ENCODE data around the gene KCNN3. TPM values are rescaled to one million over a fixed set of nuclear protein-coding genes. Genes with fewer than 3 reads are reported as not detected.

Gene KCNN3
- total RNA-seq, 6 donors from 2014 or later: 2.7 to 6.6 (median 3.7) TPM

- H3K4me1 ChIP-seq: peaks cover 0 to 12% (median 0%) of the 10 kb centered on the region in 4 donors
- ATAC-seq (ENCODE audit: low FRiP score in 2 of 2): no peak
Measured at GRCh38 chr1:154719586-154720327, 150.3 kb downstream of the KCNN3 start.

GRCh38 chr1:154718566-154718965 is 151.5 kb downstream of the KCNN3 start:
- Histone ChIP-seq H3K27me3 (no peaks in the 10 kb centered on the region), H3K36me3 (no peaks in the 10 kb centered on the region), H3K4me1 (peaks cover 0 to 13% (median 0%) of the 10 kb centered on the region in 4 donors), H3K4me3 (no peak overlapping the region), H3K9me3 (no peaks in the 10 kb centered on the region), H3K27ac (no peak overlapping the region)
- TF ChIP-seq CTCF (IDR thresholded peaks at IDR 0.05) (no peak), POLR2AphosphoS5 (IDR thresholded peaks at IDR 0.05) (no peak), EP300 (IDR thresholded peaks at IDR 0.05) (no peak), POLR2A (IDR thresholded peaks at IDR 0.05) (no peak)
- DNase-seq (no peak), ATAC-seq (ENCODE audit: low FRiP score in 2 of 2) (no peak)
- WGBS, 2 donors: 98 to 99% methylated on average over 6 of the region's 6 CpGs

More at GRCh38 chr1:154719586-154720327, 150.3 kb downstream of the KCNN3 start:
- no peak for DNase-seq
- WGBS, 2 donors: 82 to 89% methylated on average over 7 to 8 of the region's 8 CpGs
- H3K9me3 ChIP-seq: no peaks in the 10 kb centered on the region
- no peak overlapping the region for H3K4me3 ChIP-seq
- no peak for TF ChIP-seq EP300 (IDR thresholded peaks at IDR 0.05)
- TF ChIP-seq POLR2AphosphoS5 (IDR thresholded peaks at IDR 0.05): no peak
- TF ChIP-seq CTCF (IDR thresholded peaks at IDR 0.05): no peak
- no peak for TF ChIP-seq POLR2A (IDR thresholded peaks at IDR 0.05)
- no peak overlapping the region for H3K27ac ChIP-seq
- no peaks in the 10 kb centered on the region for H3K27me3 ChIP-seq
- no peaks in the 10 kb centered on the region for H3K36me3 ChIP-seq

DNA sequence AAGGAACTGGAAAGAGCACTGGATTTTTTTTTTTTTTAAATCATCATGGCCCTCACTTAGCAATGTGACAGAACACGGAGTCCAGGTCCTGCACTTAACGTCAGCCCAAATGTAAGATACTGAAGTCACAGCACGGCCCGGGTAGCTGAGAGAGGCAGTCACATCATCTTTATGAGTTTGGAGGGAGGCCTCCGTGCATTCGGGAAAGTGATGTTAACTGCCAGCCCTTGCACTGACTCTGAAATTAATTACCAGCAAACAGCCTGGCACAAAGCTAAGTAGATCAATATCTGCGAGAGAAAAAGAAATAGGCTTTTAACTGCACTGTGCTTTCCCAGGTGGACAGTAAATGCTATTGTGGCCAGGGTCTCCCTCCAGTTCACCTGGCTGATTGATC is 152.6 kb downstream of the KCNN3 start:
- H3K36me3 ChIP-seq: no peaks in the 10 kb centered on the region
- no peak for TF ChIP-seq EP300 (IDR thresholded peaks at IDR 0.05)
- no peak for TF ChIP-seq POLR2A (IDR thresholded peaks at IDR 0.05)
- TF ChIP-seq CTCF (IDR thresholded peaks at IDR 0.05): no peak
- no peak for TF ChIP-seq POLR2AphosphoS5 (IDR thresholded peaks at IDR 0.05)
- 87% methylated on average over 7 of the region's 7 CpGs for WGBS, 2 donors
- no peaks in the 10 kb centered on the region for H3K27me3 ChIP-seq
- H3K27ac ChIP-seq: no peak overlapping the region
- no peaks in the 10 kb centered on the region for H3K9me3 ChIP-seq
- H3K4me1 ChIP-seq: peaks cover 0 to 13% (median 0%) of the 10 kb centered on the region in 4 donors
- no peak overlapping the region for H3K4me3 ChIP-seq
- DNase-seq (no peak), ATAC-seq (ENCODE audit: low FRiP score in 2 of 2) (no peak)

- DNase-seq (no peak), ATAC-seq (ENCODE audit: low FRiP score in 2 of 2) (no peak)
- H3K4me1 ChIP-seq: peaks cover 0 to 13% (median 0%) of the 10 kb centered on the region in 4 donors
- no peak overlapping the region for H3K4me3 ChIP-seq
- TF ChIP-seq EP300 (IDR thresholded peaks at IDR 0.05) (no peak), CTCF (IDR thresholded peaks at IDR 0.05) (no peak), POLR2A (IDR thresholded peaks at IDR 0.05) (no peak), POLR2AphosphoS5 (IDR thresholded peaks at IDR 0.05) (no peak)
- H3K36me3 ChIP-seq: no peaks in the 10 kb centered on the region
- no peaks in the 10 kb centered on the region for H3K9me3 ChIP-seq
- no peaks in the 10 kb centered on the region for H3K27me3 ChIP-seq
- WGBS, 2 donors: 76 to 77% methylated on average over 6 of the region's 6 CpGs
- H3K27ac ChIP-seq: no peak overlapping the region
Measured at GRCh38 chr1:154716614-154717527, 153.2 kb downstream of the KCNN3 start.
